Stimulated activated CD4-positive, alpha-beta T cell treated with anti-CD3 and anti-CD28 coated beads, Interleukin-2, amount 100 ng/mL, for 4 hours (primary cell): Measurements from ENCODE around the gene SKA1.
"Not testable (repeated sequence)": the region's sequence is repeated elsewhere in the genome, so short reads cannot be mapped to it uniquely, and the experiment has no call there.

Experiments
- DNase-seq: peaks from one replicate; pipeline ENCODE4 v3.0.0-alpha.2; 2020; ENCODE audit warnings: low read depth

Gene SKA1

DNA sequence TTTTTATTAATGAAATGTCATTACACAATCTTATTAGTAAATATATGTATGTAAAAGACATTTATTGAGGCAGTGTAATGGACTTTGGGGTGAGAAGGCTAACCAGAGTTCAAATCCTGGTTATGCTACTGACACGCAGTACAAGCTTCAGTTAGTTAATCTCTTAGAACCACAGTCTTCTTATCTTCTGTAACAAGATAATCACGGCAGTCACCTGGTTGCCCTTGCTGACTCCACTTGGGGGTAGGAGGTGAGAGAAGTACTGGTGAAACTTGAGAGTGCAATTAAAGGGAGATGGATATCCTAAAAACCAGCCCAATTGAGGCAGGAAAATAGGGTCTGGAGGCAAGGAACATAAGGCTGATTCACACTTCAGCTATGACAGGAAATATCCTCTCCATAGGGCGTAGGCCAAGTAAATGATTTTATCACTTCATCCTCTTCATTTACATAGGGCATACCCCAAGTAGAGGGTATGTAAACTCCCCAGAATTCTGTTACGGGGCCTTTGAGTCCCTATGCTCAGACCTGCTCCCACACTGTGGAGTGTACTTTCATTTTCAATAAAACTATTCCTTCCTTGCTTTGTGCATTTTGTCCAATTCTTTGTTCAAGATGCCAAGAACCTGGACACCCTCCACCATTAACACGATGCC is 21.3 kb downstream of the SKA1 start:
- DNase-seq, result no peak

DNA sequence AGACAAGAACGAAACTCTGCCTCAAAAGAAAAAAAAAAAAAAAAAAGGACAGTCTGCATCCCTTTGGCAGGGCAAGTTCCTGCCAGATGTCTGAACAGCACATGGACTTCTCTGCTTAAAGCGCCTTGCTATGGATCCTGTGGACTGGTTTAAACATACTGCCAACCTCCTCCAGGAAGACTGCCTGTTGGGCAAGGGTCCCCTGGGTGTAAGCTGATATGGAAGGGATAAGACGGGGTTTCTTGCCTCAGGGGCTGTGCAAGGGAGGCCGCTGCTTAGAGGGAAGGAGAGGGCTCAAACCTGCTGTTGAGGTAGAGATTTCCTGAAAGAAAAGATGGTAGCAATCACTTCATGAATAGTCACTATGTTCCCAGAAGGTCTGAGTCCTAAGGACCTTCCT is 22.2 kb downstream of the SKA1 start:
- no peak for DNase-seq

DNA sequence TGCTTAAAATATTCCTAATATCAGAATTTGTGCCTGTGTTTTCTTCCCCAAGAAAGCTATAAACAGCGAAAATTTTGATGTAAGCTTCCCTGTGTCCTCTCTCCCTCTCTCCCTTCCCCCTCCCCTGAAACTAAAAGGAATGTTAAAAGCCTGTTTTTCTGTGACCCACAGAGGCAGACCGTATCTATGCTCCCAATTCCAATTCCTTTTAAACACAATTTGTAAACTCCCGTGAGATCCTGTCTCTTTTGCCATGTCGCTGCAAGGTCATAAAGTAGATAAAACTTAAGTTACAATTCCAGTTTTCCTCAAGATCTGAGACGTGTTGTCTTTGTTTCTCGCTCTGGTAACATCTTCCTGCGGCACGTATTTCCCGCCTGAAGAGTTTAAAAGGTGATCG is 23.3 kb downstream of the SKA1 start:
- no peak for DNase-seq

DNA sequence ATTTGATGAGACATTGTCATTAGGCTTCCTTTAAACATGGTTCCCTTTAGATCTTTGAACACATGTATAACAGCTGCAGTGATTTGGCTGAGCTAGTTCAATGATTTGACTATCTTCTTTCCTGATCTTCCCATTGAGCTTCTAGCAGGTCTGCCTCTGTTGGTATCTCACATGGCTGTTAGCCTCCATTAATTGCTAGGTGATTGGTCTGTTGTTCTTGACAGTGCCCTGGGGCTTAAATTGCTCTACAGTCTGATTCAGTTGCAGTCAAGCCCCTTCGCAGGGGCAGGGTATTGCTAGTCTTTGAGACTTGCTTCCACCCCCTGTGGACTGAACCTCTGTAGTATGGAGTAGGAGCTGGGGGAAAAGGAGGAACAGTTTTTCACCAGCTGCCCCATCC is 24.1 kb downstream of the SKA1 start:
- no peak for DNase-seq

DNA sequence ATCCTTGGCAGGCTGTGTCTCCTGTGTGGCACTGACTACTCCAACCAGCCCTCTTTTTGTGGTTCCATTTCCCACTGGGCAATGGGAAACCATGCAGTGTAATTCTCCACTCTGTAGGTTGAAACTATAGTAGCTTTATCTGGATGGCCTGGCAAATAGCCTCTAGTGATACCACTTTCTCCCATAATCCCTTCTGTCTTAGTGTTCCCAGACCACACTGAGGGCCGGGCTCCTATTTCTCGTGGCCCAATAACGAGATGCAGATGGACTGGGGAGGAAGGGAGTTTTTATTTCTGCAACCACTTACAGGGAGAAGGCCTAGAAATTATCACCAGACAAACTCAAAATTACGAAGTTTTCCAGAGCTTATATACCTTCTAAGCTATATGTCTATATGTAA is 24.7 kb downstream of the SKA1 start:
- DNase-seq, result no peak

DNA sequence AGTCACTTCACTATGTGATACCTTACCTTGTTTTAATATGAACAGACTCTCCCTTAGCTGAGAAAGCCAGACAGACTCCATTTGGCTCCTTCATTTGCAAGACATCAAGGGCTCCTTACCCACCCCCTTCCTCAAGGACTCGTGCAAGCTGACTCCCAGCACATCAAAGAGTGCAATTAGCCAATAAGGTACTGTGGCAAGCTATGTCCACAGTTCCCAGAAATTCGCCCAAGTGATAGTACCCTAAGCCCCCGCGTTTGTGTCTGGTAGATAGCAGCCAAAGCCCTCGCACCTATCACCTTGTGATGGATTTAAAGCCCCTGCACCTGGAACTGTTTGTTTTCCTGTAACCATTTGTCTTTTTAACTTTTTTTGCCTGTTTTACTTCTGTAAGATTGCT is 25.6 kb downstream of the SKA1 start:
- not testable (repeated sequence) for DNase-seq

DNA sequence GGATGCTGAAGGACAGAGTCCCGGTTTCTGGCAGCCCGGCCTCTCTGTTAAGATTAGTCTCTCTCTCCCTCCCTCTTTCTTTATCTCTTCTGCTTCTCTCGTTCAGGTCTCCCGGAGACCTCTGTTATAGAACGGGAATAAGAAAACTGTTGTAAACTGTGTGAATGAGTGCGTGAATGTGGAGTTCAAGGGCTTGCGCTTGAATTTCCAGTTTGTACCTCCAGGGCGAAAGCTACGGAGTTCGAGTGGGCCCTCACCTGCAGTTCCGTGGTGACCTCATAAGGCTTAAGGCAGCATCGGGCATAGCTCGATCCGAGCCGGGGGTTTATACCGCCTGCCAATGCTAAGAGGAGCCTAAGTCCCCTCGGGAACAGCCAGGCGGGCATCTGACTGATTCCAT is 26.4 kb downstream of the SKA1 start:
- DNase-seq, result no peak

DNA sequence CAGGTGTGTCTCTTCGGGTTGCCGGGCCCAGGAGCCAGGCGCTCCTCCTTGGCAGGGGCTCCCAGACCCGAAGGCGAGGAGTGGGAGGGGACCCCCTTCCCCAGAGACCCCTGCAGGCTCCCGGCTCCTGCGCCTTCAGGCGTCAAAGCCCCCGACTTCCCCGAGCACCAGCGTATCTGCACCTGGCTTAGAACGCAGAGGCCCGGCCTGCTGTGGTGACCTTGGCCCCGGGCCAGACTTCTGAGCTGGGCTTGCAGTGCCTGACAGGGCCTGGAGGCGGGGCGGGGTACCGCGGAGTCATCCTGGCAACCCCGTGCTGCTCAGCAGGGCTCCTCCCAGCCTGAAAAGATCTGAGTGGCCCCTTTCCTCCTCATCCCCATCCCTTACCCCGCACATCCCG is 27.0 kb downstream of the SKA1 start:
- DNase-seq, result no peak

DNA sequence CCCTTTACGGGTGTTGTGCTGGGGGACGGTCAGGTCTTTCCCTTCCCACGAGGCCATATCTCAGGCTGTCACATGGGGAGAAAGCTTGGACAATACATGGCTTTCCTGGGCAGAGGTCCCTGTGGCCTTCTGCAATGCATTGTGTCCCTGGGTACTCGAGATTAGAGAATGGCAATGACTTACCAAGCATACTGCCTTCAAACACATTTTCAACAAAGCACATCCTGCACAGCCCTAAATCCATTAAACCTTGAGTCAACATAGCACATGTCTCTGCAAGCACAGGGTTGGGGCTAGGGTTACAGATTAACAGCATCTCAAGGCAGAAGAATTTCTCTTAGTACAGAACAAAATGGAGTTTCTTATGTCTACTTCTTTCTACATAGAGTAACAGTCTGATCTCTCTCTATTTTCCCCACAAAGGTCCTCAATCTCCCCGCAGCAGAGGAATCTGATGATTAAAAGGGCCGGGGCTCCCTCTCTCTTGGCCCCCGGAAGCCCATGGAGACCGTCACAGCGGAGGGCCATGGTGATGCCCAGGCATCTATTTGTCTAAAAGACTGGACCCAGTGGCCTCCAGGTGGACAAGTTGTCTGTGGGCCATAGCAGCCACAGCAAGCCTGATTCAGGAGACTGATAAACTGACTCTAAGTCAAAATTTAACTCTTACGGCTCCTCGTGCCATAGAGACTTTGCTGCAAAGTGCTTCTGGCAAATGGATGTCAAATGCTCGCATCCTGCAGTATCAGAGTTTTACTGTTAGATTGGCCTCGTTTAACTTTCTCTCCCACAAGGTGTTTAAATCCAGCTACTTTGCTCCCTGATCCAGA is 30.1 kb downstream of the SKA1 start:
- not testable (repeated sequence) for DNase-seq

DNA sequence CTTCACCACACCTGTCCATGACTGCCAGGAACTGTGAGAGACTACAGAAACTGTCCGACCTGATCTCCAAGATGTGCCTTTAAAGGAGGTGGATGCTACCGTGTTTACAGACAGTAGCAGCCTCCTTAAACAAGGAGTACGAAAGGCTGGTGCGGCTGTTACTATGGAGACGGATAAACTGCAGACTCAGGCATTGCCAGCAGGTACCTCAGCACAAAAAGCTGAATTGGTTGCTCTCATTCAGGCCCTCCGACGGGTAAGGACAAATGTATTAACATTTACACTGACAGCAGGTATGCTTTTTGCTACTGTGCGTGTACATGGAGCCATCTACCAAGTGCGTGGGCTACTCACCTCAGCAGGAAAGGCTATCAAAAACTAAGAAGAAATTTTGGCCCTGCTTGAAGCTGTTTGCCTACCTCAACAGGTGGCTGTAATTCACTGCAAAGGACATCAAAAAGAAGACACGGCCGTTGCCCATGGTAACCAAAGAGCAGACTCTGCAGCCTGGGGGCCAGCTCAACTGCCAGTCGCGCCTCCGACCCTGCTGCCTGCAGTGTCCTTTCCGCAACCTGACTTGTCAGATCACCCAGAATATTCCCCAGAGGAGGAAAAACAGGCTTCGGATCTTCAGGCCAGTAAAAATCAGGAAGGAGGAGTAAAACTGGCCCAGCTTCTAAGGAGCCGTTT is 30.9 kb downstream of the SKA1 start:
- no peak for DNase-seq

DNA sequence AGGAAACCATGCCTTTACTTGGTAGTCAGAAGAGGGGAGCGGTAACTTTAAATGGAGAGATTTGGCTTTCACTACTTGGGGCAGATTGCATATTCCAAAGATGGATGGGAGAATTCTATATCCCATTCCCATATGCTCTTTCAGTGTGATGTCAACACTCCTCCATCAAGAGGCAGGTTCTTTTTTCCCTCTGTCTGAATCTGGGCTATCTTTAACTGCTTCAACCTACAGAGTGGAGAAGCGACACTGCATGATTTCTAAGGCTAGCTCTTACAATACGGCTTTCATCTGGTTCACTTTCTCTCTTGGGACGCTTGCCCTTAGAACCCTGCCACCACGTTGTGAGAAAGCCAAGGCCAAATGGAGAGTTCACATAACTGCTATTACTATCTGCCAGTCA is 34.4 kb downstream of the SKA1 start:
- no peak for DNase-seq

DNA sequence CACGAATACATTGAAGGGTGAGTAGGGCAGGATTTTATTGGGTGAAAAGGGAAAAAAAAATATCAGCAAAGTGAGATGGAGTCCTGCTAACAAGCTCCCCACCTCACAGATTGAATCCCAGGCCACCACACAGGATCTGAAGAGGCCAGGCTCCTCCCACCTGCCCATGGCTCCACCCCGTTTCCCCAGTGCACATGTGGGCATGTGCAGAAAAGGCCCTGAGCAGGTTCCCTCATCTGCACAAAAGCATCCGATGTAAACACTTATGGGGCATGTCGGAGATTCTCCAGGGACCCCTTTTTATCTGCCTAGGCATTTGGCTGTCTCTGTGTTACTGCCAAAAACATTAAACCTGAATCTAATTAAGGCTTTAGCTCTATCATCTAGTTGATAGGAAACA is 35.2 kb downstream of the SKA1 start:
- no peak for DNase-seq

DNA sequence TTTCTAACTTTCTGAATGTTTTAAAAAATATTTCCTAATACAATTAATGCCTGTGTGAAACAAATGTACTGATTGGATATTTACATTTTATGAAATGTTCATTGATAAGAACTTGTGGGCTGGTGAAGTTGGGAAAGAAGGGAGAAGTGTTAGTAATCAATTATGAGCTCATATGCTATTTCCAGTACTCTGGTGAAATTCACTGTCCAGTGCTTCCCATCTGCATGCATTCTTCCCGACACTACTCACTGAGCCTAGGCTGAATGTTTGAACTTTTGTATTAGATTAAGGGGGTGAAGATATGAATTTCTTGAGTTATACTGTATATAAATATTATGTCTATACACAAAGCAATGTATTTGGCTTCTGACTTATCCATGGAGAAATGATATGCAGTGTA is 36.0 kb downstream of the SKA1 start:
- no peak for DNase-seq

DNA sequence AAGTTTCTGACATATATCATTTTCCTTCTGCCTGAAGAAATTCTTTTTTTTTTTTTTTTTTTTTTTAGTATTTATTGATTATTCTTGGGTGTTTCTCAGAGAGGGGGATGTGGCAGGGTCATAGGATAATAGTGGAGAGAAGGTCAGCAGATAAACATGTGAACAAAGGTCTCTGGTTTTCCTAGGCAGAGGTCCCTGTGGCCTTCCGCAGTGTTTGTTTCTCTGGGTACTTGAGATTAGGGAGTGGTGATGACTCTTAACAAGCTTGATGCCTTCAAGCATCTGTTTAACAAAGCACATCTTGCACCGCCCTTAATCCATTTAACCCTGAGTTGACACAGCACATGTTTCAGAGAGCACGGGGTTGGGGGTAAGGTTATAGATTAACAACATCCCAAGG is 42.0 kb downstream of the SKA1 start:
- DNase-seq, result not testable (repeated sequence)

DNA sequence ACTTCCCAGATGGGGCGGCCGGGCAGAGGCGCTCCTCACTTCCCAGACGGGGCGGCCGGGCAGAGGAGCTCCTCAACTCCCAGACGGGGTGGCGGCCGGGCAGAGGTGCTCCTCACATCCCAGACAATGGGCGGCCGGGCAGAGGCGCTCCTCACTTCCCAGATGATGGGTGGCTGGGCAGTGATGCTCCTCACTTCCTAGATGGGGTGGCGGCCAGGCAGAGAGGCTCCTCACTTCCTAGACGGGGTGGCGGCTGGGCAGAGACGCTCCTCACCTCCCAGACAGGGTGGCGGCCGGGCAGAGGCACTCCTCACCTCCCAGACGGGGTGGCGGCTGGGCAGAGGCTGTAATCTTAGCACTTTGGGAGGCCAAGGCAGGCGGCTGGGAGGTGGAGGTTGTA is 42.9 kb downstream of the SKA1 start:
- DNase-seq, result not testable (repeated sequence)

DNA sequence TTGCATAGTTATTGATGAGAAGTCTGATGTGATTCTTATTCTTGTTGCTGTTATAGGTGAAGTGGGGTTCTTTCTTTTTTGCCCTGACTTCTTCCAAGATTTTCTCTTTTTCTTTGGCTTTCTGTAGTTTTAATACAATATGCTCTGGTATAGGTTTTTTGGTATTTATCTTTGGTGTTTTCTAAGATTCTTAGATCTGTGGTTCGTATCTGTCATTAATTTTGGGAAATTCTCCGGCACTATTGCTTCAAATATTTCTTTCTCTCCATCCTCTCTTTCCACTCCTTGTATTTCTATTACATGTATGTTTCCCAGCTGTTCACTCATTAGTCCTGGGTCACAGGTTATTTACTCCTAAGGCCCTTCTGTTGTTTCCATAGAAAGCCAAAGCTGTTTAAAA is 43.8 kb downstream of the SKA1 start:
- no peak for DNase-seq

DNA sequence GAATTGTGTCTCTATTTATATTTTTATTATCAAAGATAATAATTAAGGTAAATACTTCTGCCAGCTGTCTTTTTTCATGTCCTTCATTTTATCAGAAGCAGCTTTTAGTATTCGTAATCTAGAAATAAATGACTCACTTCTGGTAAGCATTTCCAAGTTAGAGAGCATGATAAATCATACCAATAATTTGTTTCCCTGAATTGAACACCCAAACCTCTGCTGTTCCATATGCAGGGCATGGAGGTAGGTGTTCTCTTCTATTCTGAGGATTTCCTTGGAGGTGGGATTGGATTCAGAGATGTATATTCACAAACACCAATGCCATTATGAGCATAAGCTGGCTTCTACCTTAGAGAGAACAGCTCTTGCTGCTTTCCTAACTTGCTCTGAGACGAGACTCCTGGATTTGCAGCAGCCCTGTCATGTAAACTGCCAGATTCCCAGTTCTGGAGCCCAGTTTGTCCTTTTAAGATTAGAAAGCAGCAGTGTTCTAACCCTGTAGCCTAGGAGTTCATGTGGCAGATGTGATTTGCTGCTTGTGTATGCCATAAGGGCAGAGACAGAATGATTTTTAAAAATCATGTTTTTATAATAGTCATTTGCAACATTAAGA is 47.5 kb downstream of the SKA1 start:
- no peak for DNase-seq

DNA sequence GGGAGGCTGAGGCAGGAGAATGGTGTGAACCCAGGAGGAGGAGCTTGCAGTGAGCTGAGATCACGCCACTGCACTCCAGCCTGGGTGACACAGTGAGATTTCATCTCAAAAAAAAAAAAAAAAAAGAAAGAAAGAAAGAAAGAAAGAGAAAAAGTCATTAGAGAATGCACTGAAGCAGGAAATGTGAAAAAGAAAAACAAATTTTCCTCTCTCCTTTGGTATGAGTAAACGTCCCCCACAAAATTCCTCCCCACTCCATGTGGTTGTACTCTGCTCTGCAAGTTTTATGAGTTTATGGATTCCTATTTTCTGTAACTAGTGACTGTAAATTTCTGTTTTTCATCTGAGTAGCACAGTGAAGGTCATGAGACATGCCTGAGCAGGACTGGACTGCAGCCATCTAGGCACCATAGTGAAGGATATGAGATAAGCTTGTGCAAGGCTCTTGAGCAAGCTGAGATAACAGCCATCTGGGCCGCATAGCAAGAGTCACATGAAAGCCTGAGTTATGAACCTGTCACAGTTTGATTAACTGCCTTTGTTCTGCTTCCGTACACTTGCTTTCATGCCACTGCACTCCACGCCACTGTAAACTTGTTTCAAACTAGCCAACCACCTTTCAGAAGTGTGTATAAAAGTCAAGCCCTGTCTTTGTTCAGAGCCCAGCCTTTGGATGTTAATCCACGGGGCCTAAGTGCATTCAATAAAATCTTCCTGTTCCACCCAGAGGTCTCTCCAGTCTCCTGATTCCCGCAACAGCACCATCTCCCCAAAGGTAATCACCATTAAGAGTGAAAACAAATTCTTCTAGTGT is 50.2 kb downstream of the SKA1 start:
- DNase-seq, result no peak

DNA sequence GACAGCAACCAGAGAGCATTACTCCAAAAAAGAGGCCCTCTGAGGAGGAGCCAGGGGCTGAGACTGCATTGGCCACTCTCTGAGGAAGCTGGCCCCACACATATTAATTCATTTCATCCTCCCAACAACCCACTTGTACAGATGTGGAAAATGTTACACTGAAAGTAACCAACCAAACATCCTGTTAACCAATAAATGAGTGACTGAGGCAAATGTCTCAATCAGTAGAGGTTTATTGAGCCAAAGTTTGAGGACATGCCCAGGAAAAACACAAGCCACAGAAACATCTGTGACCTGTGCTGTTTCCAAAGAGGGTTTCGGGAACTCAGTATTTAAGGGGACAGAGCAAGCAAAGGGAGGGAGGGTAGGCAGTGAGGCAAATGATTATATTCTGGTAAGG is 53.0 kb downstream of the SKA1 start:
- DNase-seq, result no peak

DNA sequence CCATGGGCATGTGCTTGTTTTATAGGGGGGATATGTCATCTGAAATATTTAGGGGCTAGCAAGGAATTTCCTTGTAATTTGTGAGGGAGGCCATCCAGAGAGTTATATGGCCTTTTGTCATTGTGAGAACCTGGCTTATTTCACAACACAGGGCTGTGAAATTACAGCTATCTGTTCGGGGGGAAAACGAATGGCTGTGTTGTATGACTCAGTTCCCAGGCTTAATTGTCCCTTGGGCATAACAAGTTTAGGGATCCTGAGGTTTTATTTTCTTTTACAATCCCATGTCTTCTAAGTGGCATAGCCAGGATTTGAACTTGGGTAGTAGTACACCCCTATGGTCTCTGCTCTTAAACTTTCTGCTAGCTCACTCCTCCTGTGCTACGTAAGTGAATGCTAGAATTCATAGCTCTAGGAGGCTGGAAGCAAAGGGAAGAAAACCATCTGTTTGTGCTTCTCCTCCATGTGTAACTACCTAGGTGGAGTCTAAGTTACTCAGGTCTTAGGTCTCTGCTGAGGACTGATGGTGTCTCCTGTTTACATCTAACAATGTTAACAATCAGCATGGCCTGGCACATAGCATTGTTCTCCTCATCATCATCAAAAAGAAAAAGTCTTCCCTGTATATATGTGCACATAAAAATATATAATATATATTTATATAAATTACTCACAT is 53.8 kb downstream of the SKA1 start:
- no peak for DNase-seq

DNA sequence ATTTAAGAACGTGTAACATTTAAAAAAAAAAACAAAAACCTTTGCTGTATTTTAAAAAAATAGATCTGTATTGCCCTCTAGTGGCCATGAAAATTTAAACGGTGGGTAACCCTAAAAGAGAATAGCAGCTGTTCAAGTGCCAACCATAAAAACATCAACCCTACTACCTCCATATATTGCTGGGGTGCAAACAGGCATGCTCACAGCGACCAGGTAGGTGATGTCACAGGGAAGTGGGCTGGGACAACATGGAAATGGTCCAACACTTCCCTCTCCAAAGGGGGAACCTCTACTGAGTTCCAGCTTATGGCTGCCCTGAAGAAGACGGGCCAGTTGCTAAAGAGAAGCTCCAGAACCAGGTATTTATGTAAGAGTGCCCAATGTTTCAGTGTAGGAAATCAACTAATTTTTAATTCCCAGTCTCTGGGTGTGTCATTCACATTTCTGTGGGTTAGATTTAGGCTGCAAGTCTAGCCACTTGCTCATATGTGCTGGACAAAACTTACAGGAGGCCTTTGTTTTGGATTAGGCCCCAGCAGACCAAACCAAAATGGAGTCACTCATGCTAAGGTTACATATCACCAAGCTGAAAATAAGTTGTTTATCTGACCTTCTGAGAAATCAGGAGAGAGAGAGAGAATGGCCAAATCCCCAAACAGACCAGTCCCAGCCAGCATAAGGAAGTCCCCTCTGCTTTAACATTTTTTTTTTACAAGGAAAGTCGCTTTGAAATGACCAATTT is 54.5 kb downstream of the SKA1 start:
- DNase-seq, result no peak
